LoVo (cell line): ENCODE measurements around the gene DPPA3.
"Not testable (repeated sequence)": the region's sequence is repeated elsewhere in the genome, so short reads cannot be mapped to it uniquely, and the experiment has no call there.

Experiments used
- DNase-seq: peaks from one replicate; pipeline ENCODE4 v3.0.0-alpha.2; 2016; ENCODE audit warnings: low spot score

The DPPA3 gene

GRCh38 chr12:7730984-7731383 lies 19.8 kb downstream of the DPPA3 start:
- not testable (repeated sequence) for DNase-seq

- DNase-seq, result no peak
These were observed 20.3 kb downstream of the DPPA3 start for GRCh38 chr12:7731486-7731885.

- no peak for DNase-seq
These were observed 21.8 kb downstream of the DPPA3 start for GRCh38 chr12:7732993-7733392.

GRCh38 chr12:7747246-7747645 lies 36.0 kb downstream of the DPPA3 start, which contains the start of gene CLEC4C:
CLEC4C (minus strand) TSS chr12:7747375; CDS start chr12:7747348, 27 bp downstream.
- no peak for DNase-seq

- DNase-seq, result no peak
These were observed 37.6 kb downstream of the DPPA3 start for GRCh38 chr12:7748852-7749251.

GRCh38 chr12:7749442-7749841 lies 38.2 kb downstream of the DPPA3 start:
- no peak for DNase-seq

GRCh38 chr12:7750350-7750749 lies 39.1 kb downstream of the DPPA3 start:
- no peak for DNase-seq

GRCh38 chr12:7751394-7751793 lies 40.2 kb downstream of the DPPA3 start:
- no peak for DNase-seq

GRCh38 chr12:7751941-7752922 lies 41.0 kb downstream of the DPPA3 start:
- not testable (repeated sequence) for DNase-seq

- DNase-seq, result not testable (repeated sequence)
These were observed 44.4 kb downstream of the DPPA3 start for GRCh38 chr12:7755668-7756067.

GRCh38 chr12:7756993-7757392 lies 45.8 kb downstream of the DPPA3 start:
- DNase-seq, result no peak

GRCh38 chr12:7758766-7759140 lies 47.5 kb downstream of the DPPA3 start:
- no peak for DNase-seq
